Naive B cell (primary cell): ENCODE measurements around the gene TENT5C. TPM values are rescaled to one million over a fixed set of nuclear protein-coding genes. Genes with fewer than 3 reads are reported as not detected.
A peak's percentile ranks its signal among the peaks of the same experiment; 100 is the strongest.

Experiments
- ATAC-seq, 2 donors: fragments of 150-1000 bp; cut with Tn5 transposase; 2 replicates each; pipeline ENCODE4 v1.10.0; 2021; ENCODE audit warnings: low read depth in 2 of 2, mild to moderate bottlenecking in 2 of 2, moderate library complexity in 2 of 2
- DNase-seq: peaks from one replicate; pipeline ENCODE4 v3.0.0; 2022
- H3K27ac Mint-ChIP-seq, 6 donors: one replicate each; pipeline ENCODE4 v1.8.0; 2020 to 2022; ENCODE audit warnings: mild to moderate bottlenecking in 6 of 6, mixed read lengths in 6 of 6, moderate library complexity in 5 of 6, inconsistent platforms in 2 of 6
- H3K27me3 Mint-ChIP-seq, 3 donors: one replicate each; pipeline ENCODE4 v1.8.0; 2021 to 2022; ENCODE audit warnings: mixed read lengths in 3 of 3, mild to moderate bottlenecking in 1 of 3
- H3K36me3 Mint-ChIP-seq, 2 donors: one replicate each; pipeline ENCODE4 v1.8.0; 2020 to 2022; ENCODE audit warnings: mixed read lengths in 2 of 2, inconsistent platforms in 1 of 2, mild to moderate bottlenecking in 1 of 2
- H3K4me1 Mint-ChIP-seq, 3 donors: one replicate each; pipeline ENCODE4 v1.8.0; 2020 to 2022; ENCODE audit warnings: mixed read lengths in 3 of 3, inconsistent platforms in 1 of 3, mild to moderate bottlenecking in 1 of 3, moderate library complexity in 1 of 3
- H3K4me3 Mint-ChIP-seq, 8 donors: one replicate each; pipeline ENCODE4 v1.8.0; 2020 to 2022; ENCODE audit warnings: mild to moderate bottlenecking in 8 of 8, mixed read lengths in 8 of 8, moderate library complexity in 8 of 8, inconsistent platforms in 2 of 8
- H3K9me3 Mint-ChIP-seq, 7 donors: one replicate each; pipeline ENCODE4 v1.8.0; 2020 to 2022; ENCODE audit warnings: mixed read lengths in 7 of 7, mild to moderate bottlenecking in 5 of 7, inconsistent platforms in 2 of 7, moderate library complexity in 1 of 7
- polyA plus RNA-seq, 6 donors: library from polyadenylated mRNA; unstranded; fragments of 300-500 nt; fragmentation: Illumina TruSeq; gene quantifications; one replicate each; pipeline ENCODE4 v1.2.3, GENCODE V29; 2021; ENCODE audit warnings: low read depth in 6 of 6

Gene TENT5C
- polyA plus RNA-seq, 6 donors from 2014 or later = 55.9 to 92.4 (median 65.2) TPM

GRCh38 chr1:117613249-117613968 is 7.6 kb downstream of the TENT5C start:
- Mint-ChIP-seq H3K4me1 (peaks cover 93 to 100% (median 98%) of the 10 kb centered on the region in 3 donors), H3K27me3 (no peaks in the 10 kb centered on the region), H3K9me3 (peaks cover 0 to 9% (median 4%) of the 10 kb centered on the region in 7 donors), H3K27ac (peak overlapping the region; percentile 25 to 100 (median 77)), H3K4me3 (peak overlapping the region; percentile 32 to 91 (median 63)), H3K36me3 (peaks cover 36 to 37% of the 10 kb centered on the region in 2 donors)
- ATAC-seq (no peak), DNase-seq (no peak)

- DNase-seq (no peak), ATAC-seq (no peak)
- H3K27me3 Mint-ChIP-seq = no peaks in the 10 kb centered on the region
- peak overlapping the region; percentile 10 to 78 (median 70) for H3K4me3 Mint-ChIP-seq
- peaks cover 35 to 38% of the 10 kb centered on the region in 2 donors for H3K36me3 Mint-ChIP-seq
- peaks cover 90 to 100% (median 95%) of the 10 kb centered on the region in 3 donors for H3K4me1 Mint-ChIP-seq
- peaks cover 0 to 13% (median 5%) of the 10 kb centered on the region in 7 donors for H3K9me3 Mint-ChIP-seq
- H3K27ac Mint-ChIP-seq = peak overlapping the region; percentile 52 to 100 (median 87)
Observed at GRCh38 chr1:117613969-117614729, 8.3 kb downstream of the TENT5C start.

GRCh38 chr1:117615474-117615873 is 9.6 kb downstream of the TENT5C start:
- peaks cover 0 to 13% (median 5%) of the 10 kb centered on the region in 7 donors for H3K9me3 Mint-ChIP-seq
- H3K4me3 Mint-ChIP-seq = peak overlapping the region; percentile 12 to 80 (median 74)
- H3K27me3 Mint-ChIP-seq = no peaks in the 10 kb centered on the region
- peak; percentile 45 for DNase-seq
- H3K27ac Mint-ChIP-seq = peak overlapping the region; percentile 61 to 100 (median 94)
- H3K4me1 Mint-ChIP-seq = peaks cover 85 to 100% (median 95%) of the 10 kb centered on the region in 3 donors
- ATAC-seq = peak; percentile 82 to 86
- peaks cover 27 to 31% of the 10 kb centered on the region in 2 donors for H3K36me3 Mint-ChIP-seq

- Mint-ChIP-seq H3K4me3 (peak overlapping the region in 7 of 8 donors; percentile 18 to 80 (median 64)), H3K27ac (peak overlapping the region; percentile 61 to 100 (median 94))
- DNase-seq = no peak
Observed at GRCh38 chr1:117616356-117616755, 10.5 kb downstream of the TENT5C start.

GRCh38 chr1:117616967-117617366 is 11.1 kb downstream of the TENT5C start:
- Mint-ChIP-seq H3K27me3 (no peaks in the 10 kb centered on the region), H3K27ac (peak overlapping the region; percentile 61 to 100 (median 90)), H3K9me3 (peaks cover 0 to 13% (median 5%) of the 10 kb centered on the region in 7 donors), H3K36me3 (peaks cover 27 to 30% of the 10 kb centered on the region in 2 donors), H3K4me1 (peaks cover 81 to 100% (median 95%) of the 10 kb centered on the region in 3 donors), H3K4me3 (peak overlapping the region; percentile 8 to 83 (median 67))
- DNase-seq (no peak), ATAC-seq (no peak)

More at GRCh38 chr1:117616356-117616755, 10.5 kb downstream of the TENT5C start:
- Mint-ChIP-seq H3K9me3 (peaks cover 0 to 13% (median 5%) of the 10 kb centered on the region in 7 donors), H3K36me3 (peaks cover 25 to 29% of the 10 kb centered on the region in 2 donors), H3K27me3 (no peaks in the 10 kb centered on the region), H3K4me1 (peaks cover 82 to 100% (median 94%) of the 10 kb centered on the region in 3 donors)
- ATAC-seq = no peak

GRCh38 chr1:117618450-117619122 is 12.7 kb downstream of the TENT5C start:
- peaks cover 33 to 36% of the 10 kb centered on the region in 2 donors for H3K36me3 Mint-ChIP-seq
- peak overlapping the region; percentile 21 to 100 (median 68) for H3K27ac Mint-ChIP-seq
- H3K9me3 Mint-ChIP-seq = peaks cover 0 to 13% (median 5%) of the 10 kb centered on the region in 7 donors
- no peaks in the 10 kb centered on the region for H3K27me3 Mint-ChIP-seq
- H3K4me3 Mint-ChIP-seq = peak overlapping the region in 7 of 8 donors; percentile 22 to 80 (median 47)
- peaks cover 79 to 99% (median 91%) of the 10 kb centered on the region in 3 donors for H3K4me1 Mint-ChIP-seq
- no peak for DNase-seq
- no peak for ATAC-seq

- peaks cover 71 to 99% (median 89%) of the 10 kb centered on the region in 3 donors for H3K4me1 Mint-ChIP-seq
- H3K27ac Mint-ChIP-seq = peak overlapping the region in 2 of 6 donors; percentile 15 to 64
- ATAC-seq = no peak
- no peak overlapping the region for H3K4me3 Mint-ChIP-seq
- H3K36me3 Mint-ChIP-seq = peaks cover 41 to 51% of the 10 kb centered on the region in 2 donors
- H3K9me3 Mint-ChIP-seq = peaks cover 0 to 13% (median 5%) of the 10 kb centered on the region in 7 donors
- no peaks in the 10 kb centered on the region for H3K27me3 Mint-ChIP-seq
- no peak for DNase-seq
Observed at GRCh38 chr1:117620440-117620839, 14.6 kb downstream of the TENT5C start.

GRCh38 chr1:117621316-117621715 is 15.5 kb downstream of the TENT5C start:
- peaks cover 69 to 99% (median 85%) of the 10 kb centered on the region in 3 donors for H3K4me1 Mint-ChIP-seq
- DNase-seq = no peak
- H3K4me3 Mint-ChIP-seq = peak overlapping the region in 3 of 8 donors; percentile 14 to 25 (median 18)
- H3K36me3 Mint-ChIP-seq = peaks cover 36 to 52% of the 10 kb centered on the region in 2 donors
- peak overlapping the region in 5 of 6 donors; percentile 47 to 87 (median 61) for H3K27ac Mint-ChIP-seq
- H3K9me3 Mint-ChIP-seq = peaks cover 0 to 13% (median 5%) of the 10 kb centered on the region in 7 donors
- ATAC-seq = no peak
- no peaks in the 10 kb centered on the region for H3K27me3 Mint-ChIP-seq

- H3K27ac Mint-ChIP-seq = peak overlapping the region in 5 of 6 donors; percentile 47 to 92 (median 87)
- H3K9me3 Mint-ChIP-seq = peaks cover 0 to 11% (median 5%) of the 10 kb centered on the region in 7 donors
- ATAC-seq (peak; percentile 42 to 64), DNase-seq (no peak)
- no peaks in the 10 kb centered on the region for H3K27me3 Mint-ChIP-seq
- H3K36me3 Mint-ChIP-seq = peaks cover 36 to 51% of the 10 kb centered on the region in 2 donors
- peak overlapping the region in 2 of 8 donors; percentile 20 to 56 for H3K4me3 Mint-ChIP-seq
- H3K4me1 Mint-ChIP-seq = peaks cover 72 to 99% (median 85%) of the 10 kb centered on the region in 3 donors
Observed at GRCh38 chr1:117622726-117623125, 16.9 kb downstream of the TENT5C start.

GRCh38 chr1:117623141-117623540 is 17.3 kb downstream of the TENT5C start:
- no peak for ATAC-seq
- no peaks in the 10 kb centered on the region for H3K27me3 Mint-ChIP-seq
- no peak for DNase-seq
- H3K4me1 Mint-ChIP-seq = peaks cover 70 to 99% (median 84%) of the 10 kb centered on the region in 3 donors
- H3K4me3 Mint-ChIP-seq = peak overlapping the region in 2 of 8 donors; percentile 53 to 56
- peak overlapping the region in 5 of 6 donors; percentile 36 to 91 (median 87) for H3K27ac Mint-ChIP-seq
- peaks cover 32 to 47% of the 10 kb centered on the region in 2 donors for H3K36me3 Mint-ChIP-seq
- H3K9me3 Mint-ChIP-seq = peaks cover 0 to 7% (median 4%) of the 10 kb centered on the region in 7 donors

GRCh38 chr1:117623698-117624097 is 17.9 kb downstream of the TENT5C start:
- peaks cover 0 to 2% (median 0%) of the 10 kb centered on the region in 7 donors for H3K9me3 Mint-ChIP-seq
- ATAC-seq (no peak), DNase-seq (no peak)
- H3K27ac Mint-ChIP-seq = peak overlapping the region in 2 of 6 donors; percentile 87 to 88
- H3K4me1 Mint-ChIP-seq = peaks cover 68 to 99% (median 82%) of the 10 kb centered on the region in 3 donors
- H3K27me3 Mint-ChIP-seq = no peaks in the 10 kb centered on the region
- peak overlapping the region in 2 of 8 donors; percentile 69 to 80 for H3K4me3 Mint-ChIP-seq
- H3K36me3 Mint-ChIP-seq = peaks cover 29 to 42% of the 10 kb centered on the region in 2 donors

GRCh38 chr1:117627546-117628130 is 21.8 kb downstream of the TENT5C start:
- Mint-ChIP-seq H3K27ac (peak overlapping the region; percentile 9 to 98 (median 85)), H3K4me1 (peaks cover 63 to 99% (median 76%) of the 10 kb centered on the region in 3 donors), H3K4me3 (peak overlapping the region in 7 of 8 donors; percentile 46 to 86 (median 76)), H3K9me3 (no peaks in the 10 kb centered on the region), H3K27me3 (no peaks in the 10 kb centered on the region), H3K36me3 (peaks cover 41% of the 10 kb centered on the region in 2 donors)
- DNase-seq (no peak), ATAC-seq (peak; percentile 32 to 41)
